ENCODE data around the gene KRTAP9-1. TPM values are rescaled to one million over a fixed set of nuclear protein-coding genes. Genes with fewer than 3 reads are reported as not detected.
"Not testable (repeated sequence)": the region's sequence is repeated elsewhere in the genome, so short reads cannot be mapped to it uniquely, and the experiment has no call there.

Gene KRTAP9-1
- total and polyA plus RNA-seq, 2 experiments from 2014 or later = not detected

DNA sequence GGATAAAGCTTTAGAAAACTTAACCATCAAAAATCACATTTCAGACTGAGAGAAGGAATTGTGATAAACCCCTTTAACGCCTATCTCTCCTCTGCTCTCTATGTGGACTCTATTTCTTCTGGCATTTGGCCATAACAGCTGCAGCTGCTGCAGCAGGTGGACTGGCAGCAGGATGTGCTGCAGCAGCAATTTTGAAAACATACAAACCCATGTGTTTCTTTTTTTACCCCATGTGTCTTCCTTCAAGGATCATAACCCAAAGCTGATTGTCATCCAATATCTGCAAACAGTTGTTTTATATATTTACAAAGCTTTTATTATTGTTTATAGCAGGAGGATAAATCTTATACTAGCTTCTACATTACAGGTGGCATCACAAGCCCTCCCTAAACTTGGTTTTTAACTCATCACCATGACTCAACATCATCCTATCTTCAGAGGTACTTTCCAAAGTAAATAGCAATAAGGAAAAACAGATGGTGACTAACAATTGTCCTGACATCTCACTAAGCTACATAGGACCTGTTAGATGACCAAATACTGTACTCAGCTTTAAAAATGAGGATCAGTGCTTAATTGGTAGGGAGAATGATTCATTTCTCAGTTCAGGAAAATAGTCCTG, 22.3 kb downstream of the KRTAP9-1 start:
- Histone ChIP-seq H3K4me3 (no peak overlapping the region), H3K4me1 (ENCODE audit: low read depth) (no peaks in the 10 kb centered on the region), H3K9me3 (ENCODE audit: low read depth) (no peaks in the 10 kb centered on the region), H3K27me3 (peaks cover 8% of the 10 kb centered on the region), H3K27ac (no peak overlapping the region), H3K36me3 (no peaks in the 10 kb centered on the region)
- no peak for DNase-seq (ENCODE audit: low read depth in 1 of 2, low spot score in 1 of 2)
- TF ChIP-seq, protein P1, sequence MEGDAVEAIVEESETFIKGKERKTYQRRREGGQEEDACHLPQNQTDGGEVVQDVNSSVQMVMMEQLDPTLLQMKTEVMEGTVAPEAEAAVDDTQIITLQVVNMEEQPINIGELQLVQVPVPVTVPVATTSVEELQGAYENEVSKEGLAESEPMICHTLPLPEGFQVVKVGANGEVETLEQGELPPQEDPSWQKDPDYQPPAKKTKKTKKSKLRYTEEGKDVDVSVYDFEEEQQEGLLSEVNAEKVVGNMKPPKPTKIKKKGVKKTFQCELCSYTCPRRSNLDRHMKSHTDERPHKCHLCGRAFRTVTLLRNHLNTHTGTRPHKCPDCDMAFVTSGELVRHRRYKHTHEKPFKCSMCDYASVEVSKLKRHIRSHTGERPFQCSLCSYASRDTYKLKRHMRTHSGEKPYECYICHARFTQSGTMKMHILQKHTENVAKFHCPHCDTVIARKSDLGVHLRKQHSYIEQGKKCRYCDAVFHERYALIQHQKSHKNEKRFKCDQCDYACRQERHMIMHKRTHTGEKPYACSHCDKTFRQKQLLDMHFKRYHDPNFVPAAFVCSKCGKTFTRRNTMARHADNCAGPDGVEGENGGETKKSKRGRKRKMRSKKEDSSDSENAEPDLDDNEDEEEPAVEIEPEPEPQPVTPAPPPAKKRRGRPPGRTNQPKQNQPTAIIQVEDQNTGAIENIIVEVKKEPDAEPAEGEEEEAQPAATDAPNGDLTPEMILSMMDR (IDR thresholded peaks at IDR 0.05; ENCODE audit: low read depth, low read length) = no peak

DNA sequence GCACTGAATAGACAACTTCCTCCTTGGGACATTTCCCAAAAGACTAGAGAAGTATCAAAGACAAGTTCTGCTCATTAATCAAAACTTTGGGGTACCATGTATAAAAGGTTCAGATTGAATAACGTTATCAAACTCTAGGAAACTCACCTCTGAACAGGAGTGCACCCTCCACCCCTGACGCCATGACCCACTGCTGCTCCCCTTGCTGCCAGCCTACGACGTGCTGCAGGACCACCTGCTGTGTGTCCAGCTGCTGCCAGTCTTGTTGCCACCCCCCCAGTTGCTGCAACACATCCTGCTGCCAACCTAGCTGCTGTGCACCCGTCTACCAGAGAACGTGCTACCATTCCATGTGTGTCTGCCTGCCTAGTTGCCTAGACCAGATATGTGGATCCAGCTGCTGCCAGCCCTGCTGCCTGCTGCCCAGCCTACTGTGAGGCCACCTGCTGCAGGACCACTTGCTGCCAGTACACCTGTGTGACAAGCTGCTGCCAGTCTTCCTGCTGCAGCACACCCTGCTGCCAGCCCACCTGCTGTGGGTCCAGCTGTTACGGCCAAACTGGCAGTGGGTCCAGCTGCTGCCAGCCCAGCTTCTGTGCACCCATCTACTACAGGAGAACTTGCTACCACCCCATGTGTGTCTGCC, 23.0 kb downstream of the KRTAP9-1 start:
- Histone ChIP-seq H3K36me3 (no peaks in the 10 kb centered on the region), H3K4me3 (no peak overlapping the region), H3K4me1 (ENCODE audit: low read depth) (no peaks in the 10 kb centered on the region), H3K27me3 (peaks cover 8% of the 10 kb centered on the region), H3K27ac (no peak overlapping the region), H3K9me3 (ENCODE audit: low read depth) (no peaks in the 10 kb centered on the region)
- TF ChIP-seq, protein P1 (IDR thresholded peaks at IDR 0.05; ENCODE audit: low read depth, low read length) = no peak
- DNase-seq (ENCODE audit: low read depth in 1 of 2, low spot score in 1 of 2) = no peak

DNA sequence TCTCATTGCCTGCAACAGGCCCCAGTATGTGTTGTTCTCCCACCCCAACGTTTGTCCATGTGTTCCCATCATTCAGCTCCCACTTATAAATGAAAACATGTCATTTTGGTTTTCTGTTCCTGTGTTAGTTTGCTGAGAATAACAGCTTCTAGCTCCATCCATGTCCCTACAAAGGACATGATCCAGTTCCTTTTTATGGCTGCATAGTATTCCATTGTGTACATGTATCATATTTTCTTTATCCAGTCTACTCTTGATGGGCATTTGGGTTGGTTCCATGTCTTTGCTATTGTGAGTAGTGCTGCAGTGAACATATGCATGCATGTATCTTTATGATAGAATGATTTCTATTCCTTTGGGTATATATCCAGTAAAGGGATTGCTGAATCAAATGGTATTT, 26.0 kb downstream of the KRTAP9-1 start:
- Histone ChIP-seq H3K4me3 (no peak overlapping the region), H3K27me3 (peaks cover 8% of the 10 kb centered on the region), H3K27ac (no peak overlapping the region), H3K9me3 (ENCODE audit: low read depth) (no peaks in the 10 kb centered on the region), H3K4me1 (ENCODE audit: low read depth) (no peaks in the 10 kb centered on the region), H3K36me3 (no peaks in the 10 kb centered on the region)
- TF ChIP-seq, protein P1 (IDR thresholded peaks at IDR 0.05; ENCODE audit: low read depth, low read length) = no peak
- no peak for DNase-seq (ENCODE audit: low read depth in 1 of 2, low spot score in 1 of 2)

DNA sequence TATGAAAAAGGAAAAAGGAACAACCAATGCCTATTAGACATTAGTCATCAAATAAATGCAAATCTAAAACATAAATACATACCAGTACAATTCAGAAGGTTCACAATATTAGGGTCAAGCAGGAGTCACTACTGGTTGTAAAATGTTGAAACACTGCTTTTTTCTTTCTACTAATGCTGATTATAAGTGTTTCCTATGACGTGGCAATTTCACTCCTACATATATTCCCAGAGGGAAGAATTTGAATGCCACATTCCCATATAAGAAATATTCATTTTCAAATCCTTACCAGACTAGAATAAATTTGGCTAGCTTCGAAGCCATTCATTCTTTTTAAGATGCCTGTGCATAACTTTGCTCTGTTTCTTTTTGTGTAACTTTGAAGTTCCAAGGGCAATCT, 34.1 kb downstream of the KRTAP9-1 start:
- Histone ChIP-seq H3K4me1 (ENCODE audit: low read depth) (no peaks in the 10 kb centered on the region), H3K9me3 (ENCODE audit: low read depth) (no peaks in the 10 kb centered on the region), H3K36me3 (no peaks in the 10 kb centered on the region), H3K27me3 (peaks cover 7% of the 10 kb centered on the region), H3K27ac (no peak overlapping the region), H3K4me3 (no peak overlapping the region)
- peak in 1 of 2 donors; percentile 8 for DNase-seq (ENCODE audit: low read depth in 1 of 2, low spot score in 1 of 2)
- TF ChIP-seq, protein P1 (IDR thresholded peaks at IDR 0.05; ENCODE audit: low read depth, low read length) = no peak

DNA sequence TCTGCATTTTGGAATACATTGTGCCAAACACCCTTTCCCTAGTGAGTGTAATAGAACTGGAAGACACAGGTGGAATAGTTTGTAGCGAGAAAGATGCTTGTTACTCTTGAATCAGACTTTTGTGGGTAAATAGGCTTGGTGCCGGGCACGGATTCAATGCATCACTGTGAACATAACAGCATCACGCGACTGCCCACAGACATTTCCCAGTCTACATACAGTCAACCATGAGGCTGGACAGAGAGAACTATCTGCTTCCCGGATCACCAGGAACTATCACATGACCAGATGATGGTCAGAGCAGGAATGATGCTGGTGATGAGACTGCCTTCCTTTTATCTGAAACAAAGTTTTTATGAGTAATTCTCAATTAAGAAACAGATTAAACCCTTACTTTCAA, 36.4 kb downstream of the KRTAP9-1 start:
- TF ChIP-seq, protein P1 (IDR thresholded peaks at IDR 0.05; ENCODE audit: low read depth, low read length) = no peak
- H3K27ac ChIP-seq = no peak overlapping the region
- H3K27me3 ChIP-seq = peaks cover 15% of the 10 kb centered on the region
- H3K4me3 ChIP-seq = no peak overlapping the region
- no peaks in the 10 kb centered on the region for H3K36me3 ChIP-seq
- H3K4me1 ChIP-seq (ENCODE audit: low read depth) = no peaks in the 10 kb centered on the region
- no peak for DNase-seq (ENCODE audit: low read depth in 1 of 2, low spot score in 1 of 2)
- H3K9me3 ChIP-seq (ENCODE audit: low read depth) = no peaks in the 10 kb centered on the region

DNA sequence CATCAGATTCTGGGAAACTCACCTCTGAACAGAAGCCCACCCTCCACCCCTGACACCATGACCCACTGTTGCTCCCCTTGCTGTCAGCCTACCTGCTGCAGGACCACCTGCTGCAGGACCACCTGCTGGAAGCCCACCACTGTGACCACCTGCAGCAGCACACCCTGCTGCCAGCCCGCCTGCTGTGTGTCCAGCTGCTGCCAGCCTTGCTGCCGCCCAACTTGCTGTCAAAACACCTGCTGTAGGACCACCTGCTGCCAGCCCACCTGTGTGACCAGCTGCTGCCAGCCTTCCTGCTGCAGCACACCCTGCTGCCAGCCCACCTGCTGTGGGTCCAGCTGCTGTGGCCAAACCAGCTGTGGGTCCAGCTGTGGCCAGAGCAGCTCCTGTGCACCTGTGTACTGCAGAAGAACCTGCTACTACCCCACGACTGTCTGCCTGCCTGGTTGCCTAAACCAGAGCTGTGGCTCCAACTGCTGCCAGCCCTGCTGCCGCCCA, 37.0 kb downstream of the KRTAP9-1 start, which contains the start of gene KRTAP9-2:
Gene KRTAP9-2 (plus strand): TSS at position 51 of the 498 bp plus-strand sequence. CDS start 7 bp downstream, at position 58.
- not testable (repeated sequence) for H3K27ac ChIP-seq; H3K9me3 ChIP-seq (ENCODE audit: low read depth); H3K4me1 ChIP-seq (ENCODE audit: low read depth); DNase-seq (ENCODE audit: low read depth in 1 of 2, low spot score in 1 of 2); H3K36me3 ChIP-seq; H3K4me3 ChIP-seq
- H3K27me3 ChIP-seq = peaks cover 19% of the 10 kb centered on the region

Data from cardiac muscle cell (in vitro differentiated cells and primary cell).